Upper lobe of left lung (tissue), 6 donors: ENCODE data around the gene F2RL3. TPM values are rescaled to one million over a fixed set of nuclear protein-coding genes. Genes with fewer than 3 reads are reported as not detected.

Experiments
- ATAC-seq, 2 donors: fragments of 200-7000 bp; cut with Tn5 transposase; one replicate each; pipeline ENCODE4 v1.9.1; 2022; ENCODE audit warnings: mild to moderate bottlenecking in 2 of 2, moderate library complexity in 2 of 2; ENCODE audit not compliant: low FRiP score in 2 of 2
- DNase-seq, 2 donors: peaks; one replicate each; pipeline ENCODE4 v3.0.0-alpha.2; 2019 to 2020
- H3K27ac ChIP-seq, 4 donors: fragments of 200-600 bp; sonication (generic); one replicate each; pipeline ENCODE4 v1.5.1; 2016 to 2019
- H3K27me3 ChIP-seq, 4 donors: fragments of 200-600 bp; sonication (generic); one replicate each; pipeline ENCODE4 v1.5.1; 2017 to 2019
- H3K36me3 ChIP-seq, 4 donors: fragments of 200-600 bp; sonication (generic); one replicate each; pipeline ENCODE4 v1.5.1; 2016 to 2019
- H3K4me1 ChIP-seq, 4 donors: fragments of 200-600 bp; sonication (generic); one replicate each; pipeline ENCODE4 v1.5.1; 2018 to 2019
- H3K4me3 ChIP-seq, 4 donors: fragments of 200-600 bp; sonication (generic); one replicate each; pipeline ENCODE4 v1.5.1; 2017 to 2019; ENCODE audit warnings: mild to moderate bottlenecking in 2 of 4, moderate library complexity in 1 of 4
- H3K9me3 ChIP-seq, 4 donors: fragments of 200-600 bp; sonication (generic); one replicate each; pipeline ENCODE4 v1.5.1; 2018 to 2019
- CTCF ChIP-seq, 6 experiments: fragments of 450-650 bp in 4 of 6; fragments of 200-600 bp in 2 of 6; sonication (generic) in 2 of 6; IDR thresholded peaks; one replicate each; pipeline ENCODE4 v1.5.1; 2016 to 2019; ENCODE audit warnings: antibody characterized with exemption in 6 of 6
- EP300 ChIP-seq, 4 donors: sonication (generic); formaldehyde crosslinking; IDR thresholded peaks; one replicate each; pipeline ENCODE4 v1.5.1; 2017; ENCODE audit warnings: antibody characterized with exemption in 4 of 4, control low read depth in 2 of 4
- POLR2A ChIP-seq, 4 donors: fragments of 450-650 bp; IDR thresholded peaks; one replicate each; pipeline ENCODE4 v1.5.1; 2016 to 2017; ENCODE audit warnings: antibody characterized with exemption in 4 of 4, mild to moderate bottlenecking in 2 of 4
- POLR2AphosphoS5 ChIP-seq, 2 donors: sonication (generic); formaldehyde crosslinking; IDR thresholded peaks; one replicate each; pipeline ENCODE4 v1.5.1; 2017; ENCODE audit warnings: antibody characterized with exemption in 2 of 2
- WGBS, 2 donors: methylation state at CpG; one replicate each; pipeline ENCODE4 v1.1.5; 2017 to 2018; 5-methylcytosine and 5-hydroxymethylcytosine counted together
- total RNA-seq, 6 donors: library from RNA; depleted of rRNA in 4 of 6; stranded (reverse); fragments of >200 nt in 4 of 6; gene quantifications; one replicate each; pipeline versions ENCODE4 v1.1.0 to v1.2.1, GENCODE V29; 2016 to 2021
- donor health status: DM: no; HTN: no; CAD: no; lungs with moderate emphysema.
- donor health status: DM: no; HTN: yes; CAD: no; lungs with severe emphysema.

F2RL3 gene
- total RNA-seq, 6 donors from 2014 or later: 7.3 to 130 (median 23.2) TPM

GRCh38 chr19:16895467-16896145 is 6.8 kb downstream of the F2RL3 start:
- peak overlapping the region; percentile 82 to 96 (median 90) for H3K27ac ChIP-seq
- H3K4me1 ChIP-seq: peaks cover 3 to 41% (median 22%) of the 10 kb centered on the region in 4 donors
- TF ChIP-seq CTCF (IDR thresholded peaks at IDR 0.05): no peak
- TF ChIP-seq POLR2AphosphoS5 (IDR thresholded peaks at IDR 0.05): no peak
- TF ChIP-seq EP300 (IDR thresholded peaks at IDR 0.05): no peak
- no peak for TF ChIP-seq POLR2A (IDR thresholded peaks at IDR 0.05)
- peaks cover 0 to 8% (median 0%) of the 10 kb centered on the region in 4 donors for H3K36me3 ChIP-seq
- WGBS, 2 donors: 82% methylated on average over 23 to 30 of the region's 30 CpGs
- no peaks in the 10 kb centered on the region for H3K9me3 ChIP-seq
- no peaks in the 10 kb centered on the region for H3K27me3 ChIP-seq
- H3K4me3 ChIP-seq: peak overlapping the region in 3 of 4 donors; percentile 50 to 67 (median 60)
- DNase-seq: peak in 1 of 2 donors; percentile 87
- no peak for ATAC-seq

- Histone ChIP-seq H3K4me3 (peak overlapping the region in 3 of 4 donors; percentile 50 to 67 (median 60)), H3K4me1 (peaks cover 3 to 37% (median 22%) of the 10 kb centered on the region in 4 donors), H3K27ac (peak overlapping the region; percentile 82 to 96 (median 90)), H3K36me3 (peaks cover 0 to 5% (median 0%) of the 10 kb centered on the region in 4 donors), H3K27me3 (no peaks in the 10 kb centered on the region), H3K9me3 (no peaks in the 10 kb centered on the region)
- peak in 1 of 2 donors; percentile 87 for DNase-seq
- WGBS, 2 donors: 11 to 29% methylated on average over 16 to 33 of the region's 66 CpGs
- ATAC-seq: no peak
- TF ChIP-seq EP300 (IDR thresholded peaks at IDR 0.05) (no peak), CTCF (IDR thresholded peaks at IDR 0.05) (no peak), POLR2A (IDR thresholded peaks at IDR 0.05) (peak in 3 of 4 donors; percentile 36 to 43 (median 42)), POLR2AphosphoS5 (IDR thresholded peaks at IDR 0.05) (peak in 1 of 2 donors; percentile 37)
Measured at GRCh38 chr19:16896146-16897028, 7.6 kb downstream of the F2RL3 start.

GRCh38 chr19:16897029-16897855 is 8.4 kb downstream of the F2RL3 start:
- Histone ChIP-seq H3K9me3 (no peaks in the 10 kb centered on the region), H3K4me1 (peaks cover 3 to 32% (median 21%) of the 10 kb centered on the region in 4 donors), H3K27me3 (no peaks in the 10 kb centered on the region), H3K4me3 (peak overlapping the region; percentile 48 to 67 (median 55)), H3K27ac (peak overlapping the region; percentile 76 to 91 (median 82)), H3K36me3 (no peaks in the 10 kb centered on the region)
- peak; percentile 90 to 93 for ATAC-seq
- 13 to 14% methylated on average over 6 to 43 of the region's 68 CpGs for WGBS, 2 donors
- peak; percentile 88 to 96 for DNase-seq
- TF ChIP-seq POLR2AphosphoS5 (IDR thresholded peaks at IDR 0.05) (peak; percentile 40 to 71), EP300 (IDR thresholded peaks at IDR 0.05) (no peak), POLR2A (IDR thresholded peaks at IDR 0.05) (peak in 1 of 4 donors; percentile 53), CTCF (IDR thresholded peaks at IDR 0.05) (no peak)

GRCh38 chr19:16897856-16898161 is 9.0 kb downstream of the F2RL3 start:
- H3K27ac ChIP-seq: peak overlapping the region; percentile 76 to 91 (median 82)
- ATAC-seq (peak in 1 of 2 donors; percentile 17), DNase-seq (no peak)
- 35 to 45% methylated on average over 7 to 26 of the region's 30 CpGs for WGBS, 2 donors
- H3K27me3 ChIP-seq: no peaks in the 10 kb centered on the region
- H3K36me3 ChIP-seq: no peaks in the 10 kb centered on the region
- peak overlapping the region in 3 of 4 donors; percentile 50 to 67 (median 60) for H3K4me3 ChIP-seq
- H3K9me3 ChIP-seq: no peaks in the 10 kb centered on the region
- TF ChIP-seq CTCF (IDR thresholded peaks at IDR 0.05): no peak
- TF ChIP-seq POLR2AphosphoS5 (IDR thresholded peaks at IDR 0.05): no peak
- no peak for TF ChIP-seq EP300 (IDR thresholded peaks at IDR 0.05)
- TF ChIP-seq POLR2A (IDR thresholded peaks at IDR 0.05): no peak
- H3K4me1 ChIP-seq: peaks cover 3 to 28% (median 20%) of the 10 kb centered on the region in 4 donors
